NT2/D1 (cell line): ENCODE results near the gene UNK.

Experiments
- DNase-seq: peaks from one replicate; pipeline ENCODE4 v3.0.0-alpha.2; 2011; ENCODE audit warnings: low read depth, low spot score
- H3K27me3 ChIP-seq: 2 replicates; pipeline ENCODE4 v1.6.0; 2011; ENCODE audit warnings: mild to moderate bottlenecking; ENCODE audit not compliant: insufficient read length, insufficient read depth
- H3K36me3 ChIP-seq: 2 replicates; pipeline ENCODE4 v1.6.1; 2011; ENCODE audit warnings: mild to moderate bottlenecking, low read length, mixed read lengths; ENCODE audit not compliant: insufficient read depth, insufficient read length
- H3K4me1 ChIP-seq: 2 replicates; pipeline ENCODE4 v1.5.1; 2011; ENCODE audit not compliant: insufficient read depth, insufficient read length
- H3K4me3 ChIP-seq: 2 replicates; pipeline ENCODE4 v1.5.1; 2011; ENCODE audit warnings: low read depth; ENCODE audit not compliant: insufficient read length
- H3K9ac ChIP-seq: 2 replicates; pipeline ENCODE4 v1.6.0; 2011; ENCODE audit warnings: low read depth; ENCODE audit not compliant: insufficient read length
- H3K9me3 ChIP-seq: 2 replicates; pipeline ENCODE4 v1.5.1; 2011; ENCODE audit warnings: mild to moderate bottlenecking, low read length; ENCODE audit not compliant: insufficient read depth
- SUZ12 ChIP-seq: IDR thresholded peaks from 2 replicates; pipeline ENCODE4 v1.6.1; 2011; ENCODE audit not compliant: insufficient read length, insufficient read depth; ENCODE audit errors: extremely low read depth
- YY1 ChIP-seq: IDR thresholded peaks from 2 replicates; pipeline ENCODE4 v1.6.1; 2011; ENCODE audit not compliant: insufficient read length, insufficient read depth
- ZNF274 ChIP-seq: IDR thresholded peaks from 2 replicates; pipeline ENCODE4 v1.6.1; 2011; ENCODE audit warnings: mild to moderate bottlenecking, low read depth, low read length

Gene UNK

GRCh38 chr17:75784473-75785015 lies at the start of gene UNK:
TSS of gene UNK (plus strand) at chr17:75784806. CDS start at chr17:75784881, 75 bp downstream.
- Histone ChIP-seq H3K9ac (peak within 1 kb of the TSS; percentile 95), H3K4me1 (no peaks in the 10 kb centered on the region), H3K9me3 (no peaks in the 10 kb centered on the region), H3K4me3 (peak within 1 kb of the TSS; percentile 71), H3K27me3 (no peaks in the 10 kb centered on the region), H3K36me3 (peaks cover 5% of the 10 kb centered on the region)
- DNase-seq, result peak; percentile 96
- no peak for TF ChIP-seq SUZ12
- TF ChIP-seq ZNF274, result no peak
- no peak for TF ChIP-seq YY1

DNA sequence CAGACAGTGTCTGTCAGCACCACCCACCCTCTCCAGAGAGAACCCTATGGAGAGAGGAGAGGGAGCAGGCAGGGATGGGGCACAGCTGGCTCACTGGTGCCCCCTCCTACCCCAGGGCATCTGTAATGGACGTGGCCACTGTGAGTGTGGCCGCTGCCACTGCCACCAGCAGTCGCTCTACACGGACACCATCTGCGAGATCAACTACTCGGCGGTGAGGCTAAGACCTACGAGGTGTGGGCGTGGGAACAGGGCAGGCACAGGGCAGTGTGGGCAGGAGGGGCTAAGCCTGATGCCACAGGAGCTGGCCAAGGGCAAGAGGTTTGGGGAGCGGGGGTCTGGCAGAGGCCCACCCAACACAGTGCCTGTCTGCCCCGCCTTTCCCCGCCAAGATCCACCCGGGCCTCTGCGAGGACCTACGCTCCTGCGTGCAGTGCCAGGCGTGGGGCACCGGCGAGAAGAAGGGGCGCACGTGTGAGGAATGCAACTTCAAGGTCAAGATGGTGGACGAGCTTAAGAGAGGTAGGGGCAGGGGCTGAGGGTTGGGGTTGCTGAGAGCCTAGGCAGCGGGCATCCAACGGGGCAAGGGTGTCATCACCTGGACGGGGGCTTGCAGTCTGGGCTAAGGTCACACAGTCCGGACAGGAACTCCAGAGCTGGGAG lies 48.3 kb upstream of the UNK start:
- Histone ChIP-seq H3K9ac (no peak overlapping the region), H3K4me1 (peaks cover 2% of the 10 kb centered on the region), H3K9me3 (no peaks in the 10 kb centered on the region), H3K36me3 (no peaks in the 10 kb centered on the region), H3K27me3 (no peaks in the 10 kb centered on the region), H3K4me3 (no peak overlapping the region)
- TF ChIP-seq SUZ12 (no peak), YY1 (no peak), ZNF274 (no peak)
- DNase-seq, result no peak

- no peak overlapping the region for H3K4me3 ChIP-seq
- TF ChIP-seq YY1 (no peak), SUZ12 (no peak), ZNF274 (no peak)
- H3K27me3 ChIP-seq, result no peaks in the 10 kb centered on the region
- H3K9ac ChIP-seq, result no peak overlapping the region
- DNase-seq, result no peak
- no peaks in the 10 kb centered on the region for H3K36me3 ChIP-seq
- no peaks in the 10 kb centered on the region for H3K9me3 ChIP-seq
- H3K4me1 ChIP-seq, result peaks cover 5% of the 10 kb centered on the region
Measured at GRCh38 chr17:75737133-75737962, 47.3 kb upstream of the UNK start.

GRCh38 chr17:75738218-75738802 lies 46.3 kb upstream of the UNK start:
- Histone ChIP-seq H3K4me1 (peaks cover 5% of the 10 kb centered on the region), H3K4me3 (no peak overlapping the region), H3K9me3 (no peaks in the 10 kb centered on the region), H3K27me3 (no peaks in the 10 kb centered on the region), H3K36me3 (no peaks in the 10 kb centered on the region), H3K9ac (no peak overlapping the region)
- TF ChIP-seq SUZ12 (no peak), YY1 (no peak), ZNF274 (no peak)
- DNase-seq, result no peak

DNA sequence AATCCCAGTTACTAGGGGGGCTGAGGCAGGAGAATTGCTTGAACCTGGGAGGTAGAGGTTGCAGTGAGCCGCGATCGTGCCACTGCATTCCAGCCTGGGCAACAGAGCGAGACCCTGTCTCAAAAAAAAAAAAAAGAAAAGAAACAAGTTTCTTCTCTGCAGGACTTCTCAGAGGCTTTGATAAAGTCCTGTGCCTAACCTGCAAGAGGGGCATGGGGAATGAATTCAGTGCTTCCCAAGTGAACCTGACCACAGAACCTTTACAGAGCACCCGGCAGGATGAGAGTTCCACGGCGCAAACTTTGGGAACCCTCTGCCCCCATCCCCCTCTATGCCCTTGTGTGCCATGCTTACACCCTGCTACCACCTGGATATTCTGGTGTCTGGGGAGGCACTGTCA lies 45.4 kb upstream of the UNK start:
- TF ChIP-seq ZNF274 (no peak), SUZ12 (no peak), YY1 (no peak)
- Histone ChIP-seq H3K36me3 (no peaks in the 10 kb centered on the region), H3K4me3 (no peak overlapping the region), H3K9ac (no peak overlapping the region), H3K27me3 (no peaks in the 10 kb centered on the region), H3K4me1 (peaks cover 3% of the 10 kb centered on the region), H3K9me3 (no peaks in the 10 kb centered on the region)
- DNase-seq, result no peak

GRCh38 chr17:75739801-75740200 lies 44.8 kb upstream of the UNK start:
- Histone ChIP-seq H3K4me1 (peaks cover 3% of the 10 kb centered on the region), H3K27me3 (no peaks in the 10 kb centered on the region), H3K9ac (no peak overlapping the region), H3K9me3 (no peaks in the 10 kb centered on the region), H3K36me3 (no peaks in the 10 kb centered on the region), H3K4me3 (no peak overlapping the region)
- DNase-seq, result no peak
- TF ChIP-seq ZNF274, result no peak
- no peak for TF ChIP-seq YY1
- no peak for TF ChIP-seq SUZ12

DNA sequence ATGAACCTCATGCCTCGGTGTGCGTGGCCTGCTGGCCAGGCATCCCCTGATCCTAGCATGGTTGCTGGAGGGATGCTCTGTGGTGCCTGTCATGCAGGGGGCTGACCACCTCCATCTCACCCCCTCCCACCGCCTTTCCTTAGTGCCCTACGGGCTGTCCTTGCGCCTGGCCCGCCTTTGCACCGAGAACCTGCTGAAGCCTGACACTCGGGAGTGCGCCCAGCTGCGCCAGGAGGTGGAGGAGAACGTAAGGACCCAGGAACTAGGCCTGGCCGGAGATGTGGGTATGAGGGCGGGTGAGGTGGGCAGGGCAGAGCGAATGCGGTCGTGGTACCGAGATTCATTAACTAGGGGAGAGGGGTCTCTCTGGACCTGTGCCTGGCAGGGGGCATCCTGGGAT lies 44.4 kb upstream of the UNK start:
- Histone ChIP-seq H3K9ac (no peak overlapping the region), H3K27me3 (no peaks in the 10 kb centered on the region), H3K36me3 (no peaks in the 10 kb centered on the region), H3K9me3 (no peaks in the 10 kb centered on the region), H3K4me3 (no peak overlapping the region), H3K4me1 (peaks cover 3% of the 10 kb centered on the region)
- no peak for TF ChIP-seq YY1
- no peak for DNase-seq
